GM18951 (cell line): ENCODE measurements around the gene NDRG3.
A peak's percentile ranks its signal among the peaks of the same experiment; 100 is the strongest.
"Not testable (repeated sequence)": the region's sequence is repeated elsewhere in the genome, so short reads cannot be mapped to it uniquely, and the experiment has no call there.

Experiments used
- POLR2A ChIP-seq: IDR thresholded peaks from 4 replicates; pipeline ENCODE4 v1.6.1; 2011; ENCODE audit warnings: mild to moderate bottlenecking; ENCODE audit not compliant: insufficient read length, insufficient read depth; ENCODE audit errors: extremely low read depth
- in situ Hi-C: fragments of 300-500 bp; cut with MboI; formaldehyde crosslinking; loops from one replicate; pipeline ENCODE4 v1.12.0; 2022; ENCODE audit warnings: low sequenced_read_pairs, mixed read lengths, inconsistent platforms; ENCODE audit not compliant: unreplicated experiment

The NDRG3 gene

GRCh38 chr20:36663031-36663430, 82.9 kb downstream of the NDRG3 start:
- in situ Hi-C loops: no loop called here
- no peak for TF ChIP-seq POLR2A

DNA sequence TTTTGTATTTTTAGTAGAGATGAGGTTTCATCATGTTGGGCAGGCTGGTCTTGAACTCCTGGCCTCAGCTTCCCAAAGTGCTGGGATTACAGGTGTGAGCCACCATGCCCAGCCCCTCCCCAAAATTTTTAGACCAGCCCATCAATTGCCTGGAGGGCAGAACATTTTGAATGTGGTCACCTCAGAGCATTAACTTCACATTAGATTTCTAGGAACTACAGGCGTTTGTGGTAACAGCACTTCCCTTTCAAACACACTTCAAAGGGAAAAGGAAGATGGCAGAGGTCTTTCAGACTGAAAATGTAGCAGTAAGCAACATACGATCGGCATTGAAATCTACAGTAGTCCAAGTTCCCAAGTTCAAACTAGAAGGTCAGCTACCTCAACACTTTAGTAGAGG, 87.6 kb downstream of the NDRG3 start:
- no peak for TF ChIP-seq POLR2A
- in situ Hi-C loops: no loop called here

DNA sequence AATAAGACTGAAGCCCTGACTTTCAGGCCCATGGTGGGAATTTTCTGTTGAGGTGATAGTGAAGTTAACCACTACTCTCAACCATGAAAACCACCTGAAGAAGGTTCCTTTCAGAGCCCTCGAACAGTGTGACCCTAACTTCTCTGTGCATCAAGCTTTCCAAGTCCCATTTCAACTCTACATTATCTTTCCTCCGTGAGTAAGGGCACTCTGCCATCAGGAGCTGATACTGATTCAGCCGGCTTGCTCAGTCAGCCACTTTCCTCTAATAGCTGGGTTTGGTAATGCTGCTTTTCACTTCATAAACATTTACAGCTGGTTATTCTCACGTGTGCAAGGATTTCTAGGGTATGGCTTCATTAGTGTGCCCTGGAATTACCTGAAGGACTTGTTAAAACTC, 89.2 kb downstream of the NDRG3 start:
- in situ Hi-C loops: no loop called here

DNA sequence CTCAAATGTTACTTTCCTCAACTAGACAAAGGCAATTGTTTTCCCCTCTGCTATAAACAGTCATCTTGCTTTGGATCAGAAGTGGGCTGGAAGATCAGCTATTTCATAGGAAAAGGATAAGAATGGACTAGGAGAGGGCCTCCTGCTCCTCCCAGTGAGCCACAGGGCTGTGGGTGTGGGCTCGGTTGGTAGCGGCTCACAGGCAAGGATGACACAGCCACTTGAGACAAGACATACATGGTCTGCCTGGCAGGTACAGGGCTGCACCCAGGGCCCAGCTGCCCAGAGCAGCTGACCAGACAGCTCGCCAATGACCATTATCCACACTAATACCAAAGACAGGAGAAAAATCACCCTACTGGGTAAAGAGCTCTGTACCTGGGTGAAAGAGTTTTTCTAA, 90.9 kb downstream of the NDRG3 start:
- in situ Hi-C loops: no loop called here
- TF ChIP-seq POLR2A: no peak

More for the DNA sequence above, 89.2 kb downstream of the NDRG3 start:
- TF ChIP-seq POLR2A: no peak

GRCh38 chr20:36654506-36654905, 91.4 kb downstream of the NDRG3 start:
- in situ Hi-C loops: no loop called here
- no peak for TF ChIP-seq POLR2A

DNA sequence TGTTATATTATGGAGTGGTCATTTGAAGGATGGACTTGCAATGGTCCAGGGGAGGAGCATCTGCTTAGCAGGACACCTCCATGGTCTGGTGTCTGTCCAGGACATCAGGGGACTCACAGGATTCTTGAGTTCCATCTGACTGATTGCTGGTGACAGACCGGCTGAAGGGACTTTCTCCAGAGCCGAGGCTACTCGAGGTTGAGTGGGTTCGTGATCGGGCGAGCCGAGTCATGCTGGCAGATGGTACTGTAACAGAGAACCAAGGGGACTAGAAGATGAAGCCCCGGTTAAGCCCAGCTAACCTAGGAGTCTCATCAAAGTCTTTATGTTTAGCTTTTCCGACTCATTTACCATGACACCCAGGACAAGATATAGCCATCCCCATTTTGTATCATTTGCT, 92.4 kb downstream of the NDRG3 start:
- in situ Hi-C loops: no loop called here
- TF ChIP-seq POLR2A: no peak

DNA sequence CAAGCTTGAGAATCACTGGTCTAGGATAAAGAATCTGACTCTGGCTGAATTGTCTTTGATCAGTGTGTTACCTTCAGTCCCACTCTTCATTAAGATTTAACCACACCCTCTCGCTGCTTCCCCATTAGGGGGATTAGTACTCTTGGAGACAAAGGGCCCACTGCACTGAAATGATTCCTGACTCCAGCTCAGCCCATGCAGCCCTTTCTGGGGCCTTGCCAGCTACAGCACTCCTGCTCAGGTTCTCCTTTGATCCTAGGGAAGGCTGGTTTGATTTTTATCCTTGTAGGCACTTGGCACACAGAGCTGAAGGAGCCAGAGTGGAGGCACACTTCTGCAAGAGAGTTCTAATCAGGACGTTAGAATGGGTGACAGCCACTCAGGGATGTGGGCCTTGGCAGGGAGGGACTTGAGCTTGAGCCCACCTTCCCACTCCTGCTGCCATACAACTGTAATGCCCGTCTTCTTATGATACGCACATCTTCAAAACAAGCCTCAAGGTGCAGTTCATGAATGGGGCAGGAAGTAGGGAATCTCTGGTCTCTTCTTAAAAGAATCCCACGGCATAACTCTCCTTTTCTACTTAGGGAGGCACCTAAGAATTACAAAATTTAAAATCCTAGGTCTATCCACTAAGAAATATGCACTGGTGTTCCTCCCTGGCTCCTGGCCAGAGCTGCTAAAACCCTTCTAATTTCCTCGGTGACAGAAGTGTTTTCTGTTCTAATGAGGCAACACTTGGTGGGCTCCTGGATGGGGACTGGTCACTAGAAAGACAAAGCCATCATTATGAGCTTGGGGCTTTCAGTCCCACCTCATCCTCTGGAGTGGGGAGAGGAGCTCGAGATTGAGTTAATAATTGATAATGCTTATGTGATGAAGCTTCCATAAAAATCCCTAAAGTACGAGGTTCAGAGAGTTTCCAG, 98.4 kb downstream of the NDRG3 start:
- TF ChIP-seq POLR2A: no peak
- in situ Hi-C loops: no loop called here

GRCh38 chr20:36646678-36647077, 99.2 kb downstream of the NDRG3 start:
- in situ Hi-C loops: no loop called here
- no peak for TF ChIP-seq POLR2A

DNA sequence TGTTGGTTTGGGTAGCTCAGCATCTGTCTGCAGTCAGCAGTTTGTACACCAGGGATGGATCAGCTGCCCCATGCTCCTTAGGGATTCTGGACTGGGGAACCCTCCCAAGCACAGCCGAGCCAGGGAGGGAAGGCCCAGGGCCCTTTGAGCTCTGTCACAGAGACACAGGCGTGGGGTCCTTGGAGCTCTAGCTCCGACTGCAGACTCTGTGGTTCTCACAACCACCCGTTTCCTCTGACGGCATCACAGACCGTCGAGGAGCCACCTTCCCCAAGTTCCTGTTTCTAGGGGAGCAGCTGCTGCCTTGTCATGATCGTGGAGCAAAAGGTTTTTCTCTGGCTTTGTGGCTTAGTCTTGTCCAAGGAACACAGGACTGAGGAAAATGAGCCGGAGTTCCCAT, 99.9 kb downstream of the NDRG3 start, which contains the start of gene SLA2:
Gene SLA2, minus strand, starts transcription at position 199 of the 400 bp plus-strand sequence. CDS start 4,861 bp downstream, outside the sequence.
- TF ChIP-seq POLR2A: peak; percentile 19
- in situ Hi-C loops: no loop called here

DNA sequence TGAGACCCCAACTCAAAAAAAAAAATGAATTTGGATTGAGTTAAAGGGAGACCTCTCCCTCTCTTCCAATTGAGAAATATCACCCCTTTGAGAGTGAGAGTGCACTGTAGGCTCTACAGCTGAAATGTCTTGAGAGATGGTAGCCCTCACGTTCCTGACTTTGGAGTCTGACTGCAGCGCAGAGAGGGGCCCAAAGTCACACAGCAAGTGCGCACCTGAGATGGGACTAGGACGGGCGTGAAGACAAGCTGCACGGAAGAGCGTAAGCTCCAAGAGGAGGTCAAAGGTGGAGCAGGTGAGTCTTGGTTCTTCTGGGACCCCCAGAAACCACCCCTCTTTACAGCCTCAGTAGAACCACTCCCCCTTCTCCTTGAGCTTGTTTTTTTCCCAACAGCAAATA, 100.5 kb downstream of the NDRG3 start:
- TF ChIP-seq POLR2A: no peak
- in situ Hi-C loops: no loop called here

DNA sequence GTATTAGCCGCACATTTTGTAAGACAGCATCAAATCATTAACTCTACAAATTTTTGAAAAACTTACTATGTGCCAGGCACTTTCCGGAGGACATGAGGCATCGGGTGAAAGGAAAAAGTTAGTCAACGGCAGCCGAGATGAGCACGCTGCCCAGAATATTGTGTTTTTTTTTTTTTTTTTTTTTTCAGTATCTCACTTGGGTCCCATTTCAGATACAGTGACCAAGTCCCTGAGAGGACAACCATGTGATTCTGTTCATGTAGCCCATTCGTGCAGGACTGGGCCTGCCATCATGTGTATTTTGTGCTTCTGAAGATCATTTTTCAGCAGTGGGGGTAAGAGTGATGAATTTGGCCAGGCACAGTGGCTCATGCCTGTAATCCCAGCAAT, 101.2 kb downstream of the NDRG3 start:
- in situ Hi-C loops: no loop called here
- no peak for TF ChIP-seq POLR2A

- in situ Hi-C loops: no loop called here
- TF ChIP-seq POLR2A: no peak
These were observed 101.7 kb downstream of the NDRG3 start for GRCh38 chr20:36644032-36644705.

- in situ Hi-C loops: no loop called here
- no peak for TF ChIP-seq POLR2A
These were observed 103.8 kb downstream of the NDRG3 start for GRCh38 chr20:36642136-36642535.

- in situ Hi-C loops: no loop called here
These were observed 104.4 kb downstream of the NDRG3 start for GRCh38 chr20:36641506-36641843.

GRCh38 chr20:36638876-36639400, 107.0 kb downstream of the NDRG3 start:
- in situ Hi-C loops: not testable (repeated sequence)

More at GRCh38 chr20:36641506-36641843, 104.4 kb downstream of the NDRG3 start:
- TF ChIP-seq POLR2A: no peak
